Amniotic stem cell (primary cell): ENCODE measurements around the gene CNOT6.

Experiments used
- DNase-seq: peaks from one replicate; lab custom pipeline; 2025; lab: John Stamatoyannopoulos, UW

The CNOT6 gene

DNA sequence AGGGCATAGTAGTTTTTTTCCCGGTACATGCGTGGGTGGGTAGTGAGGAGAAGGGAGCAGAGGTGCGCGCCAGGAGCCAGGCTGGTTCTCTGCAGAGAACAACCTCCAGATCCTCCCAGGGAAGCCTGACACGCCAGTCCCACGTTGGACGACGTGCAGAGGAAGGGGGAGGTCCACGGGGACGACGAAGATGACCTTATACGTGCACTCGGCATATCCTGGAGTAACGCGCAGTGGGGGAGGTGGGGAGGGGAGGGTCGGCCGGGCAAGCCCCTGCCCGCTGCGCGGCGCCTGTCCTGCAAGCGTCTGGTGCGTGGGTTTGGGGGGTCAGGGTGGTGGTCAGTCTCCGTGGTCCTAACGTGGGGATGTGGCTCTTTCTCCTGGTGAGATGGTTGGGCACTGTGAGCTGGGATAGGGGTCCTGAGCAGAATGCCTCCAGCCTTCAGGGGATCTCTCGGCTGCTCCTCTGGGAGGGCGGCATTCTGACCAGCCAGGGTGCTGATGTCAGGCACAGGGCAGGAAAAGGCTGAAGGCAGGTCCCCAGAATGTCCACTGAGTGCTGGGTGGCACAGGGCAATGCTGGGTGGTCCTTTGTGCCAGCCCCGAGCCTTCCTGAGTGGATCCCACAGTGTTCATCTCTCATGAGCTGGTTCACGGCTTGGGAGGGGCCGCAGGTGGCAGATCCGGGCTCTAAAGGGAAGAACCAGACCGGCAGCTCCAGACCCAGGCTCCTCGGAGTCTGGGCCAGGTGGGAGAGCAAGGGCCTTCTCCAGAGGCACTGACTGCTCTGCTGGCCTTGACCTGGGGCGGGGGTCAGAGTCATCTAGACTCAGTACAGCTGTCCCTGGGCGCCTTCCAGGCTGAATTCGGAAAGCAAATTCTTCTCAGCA is 107.7 kb downstream of the CNOT6 start:
- no peak for DNase-seq

DNA sequence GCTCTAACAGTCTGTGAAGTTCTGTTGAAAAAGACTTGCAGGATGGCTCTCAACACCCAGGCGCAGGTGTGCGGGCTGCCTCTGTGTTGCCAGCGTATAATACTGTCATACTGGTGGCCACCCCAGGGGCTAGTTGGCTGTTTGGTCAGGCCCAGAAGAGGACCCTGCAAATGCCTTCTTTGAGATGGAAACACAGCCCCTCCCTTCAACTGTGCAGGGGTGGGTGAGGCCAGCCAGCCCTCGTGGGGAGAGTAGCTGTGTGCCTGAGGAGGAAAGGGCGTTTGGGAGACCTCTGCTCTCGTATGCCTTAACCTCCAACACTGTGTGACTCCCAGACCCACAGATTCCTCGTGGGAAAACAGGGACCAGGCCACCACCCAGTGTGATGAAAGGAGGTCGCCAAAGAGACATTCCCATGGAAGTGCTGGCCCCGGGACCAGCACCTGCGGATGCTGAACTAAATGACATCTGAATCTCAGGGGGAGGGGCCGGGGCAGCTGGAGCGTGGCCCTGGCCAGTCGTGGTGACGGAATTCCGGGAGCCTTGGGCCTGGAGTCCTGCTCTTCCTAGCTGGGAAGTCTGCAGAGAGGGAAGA is 108.4 kb downstream of the CNOT6 start:
- DNase-seq, result no peak

DNA sequence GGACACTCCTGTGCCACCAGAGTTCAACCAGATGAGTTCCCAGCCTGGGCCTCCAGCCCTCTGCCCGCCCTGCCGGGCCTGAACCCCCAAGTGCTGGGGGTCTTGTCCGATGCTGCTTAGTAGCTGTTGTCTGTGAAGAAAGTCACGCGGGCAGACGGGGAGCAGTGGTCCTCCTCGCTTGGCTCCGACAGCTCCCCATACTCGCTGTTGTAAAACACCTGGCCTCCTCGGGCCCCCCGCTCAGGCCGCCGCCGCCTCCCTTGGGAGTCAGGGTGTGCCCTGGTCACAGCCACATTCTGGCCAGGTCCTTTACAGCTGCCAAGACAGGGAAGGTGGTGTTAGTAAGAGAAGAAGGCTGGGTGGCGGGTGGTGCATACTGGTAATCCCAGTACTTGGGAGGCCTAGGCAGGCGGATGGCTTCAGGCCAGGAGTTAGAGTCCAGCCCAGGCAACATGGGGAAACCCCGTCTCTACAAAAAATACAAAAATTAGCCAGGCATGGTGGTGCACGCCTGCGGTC is 109.0 kb downstream of the CNOT6 start:
- DNase-seq, result no peak

DNA sequence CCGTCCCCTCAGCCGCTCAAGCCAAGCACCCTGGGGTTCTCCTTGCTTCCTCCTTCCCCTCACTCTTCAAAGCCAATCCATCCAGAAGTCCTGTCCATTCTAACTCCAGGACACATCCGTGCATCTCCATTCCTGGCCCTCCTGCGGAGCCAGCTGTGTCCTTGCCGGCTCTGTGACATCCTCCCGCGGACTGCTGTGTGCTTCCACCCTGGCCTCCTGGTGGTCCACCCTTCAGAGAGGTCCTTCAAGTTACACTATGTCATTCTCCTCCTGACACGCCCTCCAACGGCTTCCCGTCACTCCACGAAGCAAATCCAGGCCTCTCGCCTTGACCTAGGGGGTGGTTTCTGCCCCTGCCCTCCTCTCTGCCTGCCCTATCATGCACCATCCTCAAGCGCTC is 110.1 kb downstream of the CNOT6 start:
- no peak for DNase-seq

DNA sequence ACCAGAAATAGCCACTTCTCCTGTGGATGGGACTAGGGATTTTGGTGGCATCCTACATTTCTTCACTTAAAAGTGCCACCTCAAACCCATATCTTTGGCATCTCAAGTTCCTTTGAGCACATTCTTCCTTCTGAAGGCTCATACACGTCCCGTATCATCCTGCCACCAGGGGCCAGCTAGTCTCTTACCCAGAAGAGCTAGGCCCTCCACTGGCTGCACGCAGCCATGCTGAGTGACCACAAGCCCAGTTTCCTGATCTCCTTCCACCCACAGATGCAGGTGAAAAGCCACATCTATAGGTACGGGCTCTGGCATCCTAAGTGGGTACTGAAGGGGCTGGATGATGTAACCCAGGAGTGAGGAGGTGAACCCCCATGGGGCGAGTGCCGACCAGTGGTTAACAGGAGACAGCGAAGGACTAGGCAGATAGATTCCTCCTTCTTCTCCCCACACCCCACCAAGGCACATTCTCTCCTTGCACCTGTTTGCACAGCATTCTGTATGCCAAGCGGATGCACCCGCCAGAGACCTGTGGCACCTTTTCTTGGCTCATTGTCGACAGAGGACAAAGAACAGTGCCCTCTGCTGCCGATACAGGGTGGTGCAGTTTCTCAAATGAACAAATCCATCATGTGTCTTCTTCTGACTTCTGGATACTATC is 111.5 kb downstream of the CNOT6 start:
- DNase-seq, result no peak

DNA sequence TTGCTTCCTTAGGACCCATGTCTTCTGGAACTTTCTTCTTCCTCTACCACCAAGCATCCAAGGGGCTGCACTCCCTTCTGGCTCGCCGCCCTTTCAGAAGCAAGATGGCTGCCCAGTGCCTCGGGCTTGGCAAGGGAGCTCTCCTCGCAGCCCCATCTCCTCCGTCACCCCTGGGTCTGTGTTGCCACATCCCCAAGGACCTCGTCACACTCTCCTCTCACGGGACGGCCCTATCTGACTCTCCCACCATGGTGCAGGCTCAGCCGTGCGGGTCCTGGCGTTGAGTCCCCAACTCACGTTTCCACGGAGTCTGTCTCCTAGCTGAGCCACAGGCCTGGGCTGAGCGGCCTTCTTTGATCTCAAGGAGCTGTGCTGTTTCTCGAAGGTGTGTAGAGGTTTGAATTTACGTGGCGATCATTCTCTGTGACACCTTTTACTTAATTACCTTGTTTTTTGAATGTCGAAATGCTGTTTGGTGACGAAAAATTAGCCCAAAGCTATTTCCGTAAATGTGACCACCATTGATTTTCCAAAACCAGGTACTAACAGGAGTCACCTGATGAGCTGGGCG is 112.1 kb downstream of the CNOT6 start:
- DNase-seq, result no peak

DNA sequence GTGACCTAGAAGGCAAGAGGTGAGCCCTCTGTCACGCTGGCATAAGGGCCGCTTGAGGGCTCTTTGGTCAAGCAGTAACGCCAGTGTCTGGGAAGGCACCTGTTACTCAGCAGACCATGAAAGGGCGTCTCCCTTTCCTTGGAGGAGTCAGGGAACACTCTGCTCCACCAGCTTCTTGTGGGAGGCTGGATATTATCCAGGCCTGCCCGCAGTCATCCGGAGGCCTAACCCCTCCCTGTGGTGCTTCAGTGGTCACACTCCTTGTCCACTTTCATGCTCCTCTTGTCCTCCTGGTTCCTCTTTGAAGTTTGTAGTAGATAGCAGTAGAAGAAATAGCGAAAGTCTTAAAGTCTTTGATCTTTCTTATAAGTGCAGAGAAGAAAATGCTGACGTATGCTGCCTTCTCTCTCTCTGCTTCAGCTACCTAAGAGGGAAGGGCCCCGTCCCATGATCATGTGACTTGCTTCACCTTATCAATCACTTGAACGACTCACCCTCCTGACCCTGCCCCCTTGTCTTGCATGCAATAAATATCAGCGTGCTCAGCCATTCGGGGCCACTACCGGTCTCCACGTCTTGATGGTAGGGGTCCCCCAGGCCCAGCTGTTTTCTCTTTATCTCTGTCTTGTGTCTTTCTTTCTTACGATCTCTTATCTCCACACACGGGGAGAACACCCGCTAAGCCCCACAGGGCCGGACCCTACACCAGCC is 113.8 kb downstream of the CNOT6 start:
- no peak for DNase-seq

DNA sequence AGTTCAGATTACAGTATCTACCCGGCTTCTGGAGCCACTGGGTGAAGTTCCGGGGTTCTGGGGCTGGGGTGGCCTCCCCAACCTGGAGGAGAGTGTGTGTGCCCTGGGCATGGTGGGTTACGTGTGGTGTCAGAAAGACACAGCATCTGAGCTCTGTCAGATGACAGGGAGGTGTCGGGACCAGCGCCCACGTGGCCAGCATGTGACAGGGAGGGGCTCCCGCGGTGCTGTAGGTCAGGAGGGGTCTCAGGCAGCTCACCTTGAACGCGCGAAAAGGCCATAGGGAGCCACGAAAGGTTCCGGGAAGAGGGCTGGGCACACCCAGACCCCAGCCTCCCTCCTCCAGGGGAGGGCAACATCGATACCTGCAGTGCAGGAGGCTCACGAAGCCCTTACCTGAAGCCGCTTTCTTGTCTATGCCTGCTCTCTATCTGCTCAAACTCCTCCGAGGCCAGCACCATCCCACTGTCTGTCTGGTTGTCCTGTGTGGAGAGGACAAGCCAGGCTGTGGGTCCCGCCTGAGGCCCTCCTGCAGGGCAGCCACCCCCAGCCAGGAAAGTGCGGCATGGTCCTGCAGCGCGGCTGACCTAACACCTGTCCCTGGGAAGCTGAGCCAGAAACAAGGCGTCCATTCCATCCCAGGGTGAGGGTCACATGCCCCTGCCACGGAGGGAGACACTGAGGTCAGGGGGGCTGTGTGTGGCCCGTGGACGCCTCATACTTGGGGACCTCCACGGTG is 114.6 kb downstream of the CNOT6 start:
- no peak for DNase-seq

DNA sequence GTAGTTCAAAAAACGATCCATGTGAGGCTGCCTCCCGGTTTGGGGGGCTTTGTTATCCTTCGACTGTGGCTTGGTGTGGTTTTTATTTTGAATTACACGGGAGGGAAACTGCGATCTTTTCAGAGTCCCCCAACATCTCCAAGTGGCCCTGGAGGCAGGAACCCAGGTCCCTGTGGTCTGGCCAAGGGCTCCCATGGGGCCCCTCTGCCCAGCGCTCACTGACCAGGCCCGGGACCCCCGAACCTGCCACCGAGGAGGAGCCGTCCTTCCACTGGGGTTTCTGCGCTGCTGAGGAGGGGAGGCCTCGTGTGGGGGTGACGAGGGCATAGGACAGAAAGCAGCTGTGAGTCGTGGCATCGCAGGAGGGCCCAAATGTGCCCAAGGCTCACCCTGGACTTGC is 115.2 kb downstream of the CNOT6 start:
- DNase-seq, result no peak

DNA sequence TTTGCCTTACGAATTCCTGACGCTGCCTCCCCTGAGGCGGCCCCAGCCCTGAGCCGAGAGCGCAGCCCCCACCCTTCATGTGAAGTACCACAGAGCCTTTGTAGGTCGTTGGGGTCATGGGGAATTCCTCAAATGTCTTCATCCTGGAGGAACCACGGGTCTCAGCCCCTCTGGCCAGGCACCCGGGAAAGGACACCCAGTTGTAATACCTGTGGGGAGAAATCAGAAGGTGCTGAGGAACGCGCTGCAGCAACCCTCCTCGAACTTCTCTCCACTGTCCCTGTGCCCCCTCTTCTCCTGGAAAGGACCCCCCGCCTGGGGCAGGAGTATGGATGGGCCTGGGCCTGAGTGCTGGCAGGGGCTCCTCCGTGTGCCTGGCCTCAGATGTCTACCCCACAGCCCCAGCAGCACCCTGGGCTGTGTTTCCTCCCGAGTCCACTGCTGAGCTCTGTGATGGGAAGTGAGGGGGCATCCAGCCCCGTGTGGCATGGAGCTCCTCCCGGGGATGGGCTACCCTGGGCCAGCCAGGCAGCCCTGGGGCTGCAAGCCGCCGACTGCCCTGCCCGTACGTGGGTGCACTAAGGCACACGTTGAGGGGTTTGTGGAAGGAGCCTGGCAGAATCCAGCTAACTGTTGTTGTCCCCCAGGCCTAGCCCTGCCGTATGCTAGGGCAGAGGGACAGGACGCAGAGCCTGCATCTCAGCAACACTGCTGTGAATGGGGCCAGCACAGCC is 115.8 kb downstream of the CNOT6 start:
- no peak for DNase-seq

DNA sequence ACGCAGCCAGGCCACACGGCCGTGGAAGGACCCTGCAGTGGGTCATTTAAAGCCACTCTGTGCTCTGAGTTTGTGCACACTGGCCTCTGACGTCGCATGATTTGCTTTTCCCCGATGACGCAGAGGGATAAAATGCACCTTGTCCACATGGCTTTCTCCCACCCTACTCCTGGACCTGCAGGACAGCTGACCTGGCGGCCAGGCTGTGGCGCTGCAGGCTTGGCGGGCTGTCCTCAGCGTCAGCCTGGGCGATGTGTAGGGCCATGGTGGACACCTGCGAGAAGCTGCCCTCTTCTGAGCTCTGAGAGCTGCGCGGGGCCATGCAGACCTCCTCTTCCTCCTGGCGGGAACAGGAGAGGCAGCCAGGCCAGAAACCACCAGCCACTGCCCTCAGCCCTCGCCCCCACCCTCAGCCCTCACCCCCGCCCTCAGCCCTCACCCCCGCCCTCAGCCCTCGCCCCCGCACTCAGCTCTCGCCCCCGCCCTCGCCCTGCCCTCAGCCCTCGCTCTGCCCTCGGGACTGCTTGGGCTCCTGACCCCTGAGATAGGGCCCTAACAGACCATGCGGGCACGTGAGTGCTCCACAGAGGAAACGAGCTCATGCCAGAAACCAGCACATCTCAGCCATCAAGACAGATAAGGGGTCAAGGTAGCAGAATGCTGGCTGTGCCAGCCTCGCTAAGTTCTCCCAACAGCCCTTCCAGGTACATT is 117.1 kb downstream of the CNOT6 start:
- DNase-seq, result no peak

DNA sequence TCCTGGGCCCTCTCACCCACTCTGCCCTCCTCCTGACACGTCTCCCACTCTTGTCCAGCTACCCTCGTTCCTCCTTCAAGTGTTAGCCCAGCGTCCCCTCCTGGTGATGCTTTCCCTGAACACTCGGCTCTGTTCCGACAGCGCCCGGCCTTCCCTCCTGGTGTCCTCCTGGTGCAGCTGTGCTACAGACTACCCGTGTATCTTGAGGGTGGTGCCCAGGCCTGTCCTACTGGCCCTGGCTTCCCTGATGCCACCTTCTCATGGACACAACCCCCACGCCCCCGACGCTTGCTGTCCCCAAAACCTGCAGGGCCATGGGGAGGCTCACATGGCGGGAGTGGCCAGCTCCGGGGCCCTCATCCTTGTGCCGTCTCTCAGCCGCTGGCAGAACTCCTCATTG is 118.5 kb downstream of the CNOT6 start:
- no peak for DNase-seq

DNA sequence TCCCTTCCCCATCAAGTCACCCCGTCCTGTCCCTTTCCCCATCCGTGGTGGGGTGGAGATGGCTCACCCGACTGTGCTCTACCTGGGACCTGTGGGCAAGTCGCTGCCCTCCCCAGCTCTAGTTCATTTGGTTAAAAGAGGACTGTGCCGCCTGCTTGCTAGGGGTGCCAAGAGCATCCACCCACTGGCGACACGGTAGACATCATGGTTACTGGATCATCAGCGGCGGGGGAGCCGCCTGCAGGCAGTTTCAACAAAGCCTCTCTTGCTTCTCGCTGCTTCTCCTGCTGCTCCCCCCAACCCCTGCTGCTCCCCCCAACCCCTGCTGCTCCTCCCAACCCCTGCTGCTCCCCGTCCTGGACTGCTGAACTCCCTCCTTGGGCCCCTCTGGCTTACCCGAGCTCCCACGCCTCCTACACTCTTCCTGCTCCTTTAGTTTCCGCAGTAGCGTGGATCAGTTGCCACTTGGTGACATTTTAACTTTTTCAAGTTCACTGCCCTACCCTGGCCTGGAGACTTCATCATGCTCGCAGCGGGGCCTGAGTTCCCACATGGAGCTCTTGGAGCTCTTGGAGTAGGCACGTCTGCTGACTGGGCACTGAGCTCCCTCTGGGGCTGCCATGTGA is 119.1 kb downstream of the CNOT6 start:
- DNase-seq, result no peak

DNA sequence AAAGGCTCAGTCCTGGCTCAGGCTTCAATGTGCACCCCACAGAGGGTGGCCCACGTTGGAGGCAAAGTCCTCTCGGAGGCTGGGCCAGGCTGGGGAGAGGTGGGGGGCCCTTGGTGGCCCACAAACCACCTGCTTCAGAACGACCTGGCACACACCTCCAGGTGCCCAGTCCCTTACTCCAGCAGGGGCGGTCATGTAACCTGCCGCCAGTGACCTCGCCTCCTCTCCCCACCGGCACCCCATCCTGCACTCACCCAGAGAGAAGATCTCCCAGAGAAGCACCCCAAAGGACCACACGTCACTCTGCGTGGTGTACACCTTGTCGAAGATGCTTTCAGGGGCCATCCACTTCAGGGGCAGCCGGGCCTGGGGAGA is 119.6 kb downstream of the CNOT6 start:
- DNase-seq, result no peak

DNA sequence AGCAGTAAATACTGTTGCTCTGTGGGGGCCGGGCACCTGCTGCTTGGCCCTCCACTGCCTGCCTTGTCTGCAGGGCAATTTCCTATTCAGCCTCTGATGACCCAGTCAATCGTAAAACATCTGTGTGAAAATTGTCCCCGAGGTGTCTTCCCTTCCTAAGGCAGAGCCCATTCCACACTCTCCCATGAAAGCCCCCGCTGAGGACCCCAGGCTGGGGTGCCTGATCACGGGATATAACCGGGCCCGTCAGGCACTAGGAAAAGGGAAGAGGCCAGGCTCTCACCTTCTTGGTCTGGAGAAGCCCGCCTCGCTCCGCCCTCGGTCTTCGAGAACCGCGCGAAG is 124.3 kb downstream of the CNOT6 start:
- DNase-seq, result no peak

DNA sequence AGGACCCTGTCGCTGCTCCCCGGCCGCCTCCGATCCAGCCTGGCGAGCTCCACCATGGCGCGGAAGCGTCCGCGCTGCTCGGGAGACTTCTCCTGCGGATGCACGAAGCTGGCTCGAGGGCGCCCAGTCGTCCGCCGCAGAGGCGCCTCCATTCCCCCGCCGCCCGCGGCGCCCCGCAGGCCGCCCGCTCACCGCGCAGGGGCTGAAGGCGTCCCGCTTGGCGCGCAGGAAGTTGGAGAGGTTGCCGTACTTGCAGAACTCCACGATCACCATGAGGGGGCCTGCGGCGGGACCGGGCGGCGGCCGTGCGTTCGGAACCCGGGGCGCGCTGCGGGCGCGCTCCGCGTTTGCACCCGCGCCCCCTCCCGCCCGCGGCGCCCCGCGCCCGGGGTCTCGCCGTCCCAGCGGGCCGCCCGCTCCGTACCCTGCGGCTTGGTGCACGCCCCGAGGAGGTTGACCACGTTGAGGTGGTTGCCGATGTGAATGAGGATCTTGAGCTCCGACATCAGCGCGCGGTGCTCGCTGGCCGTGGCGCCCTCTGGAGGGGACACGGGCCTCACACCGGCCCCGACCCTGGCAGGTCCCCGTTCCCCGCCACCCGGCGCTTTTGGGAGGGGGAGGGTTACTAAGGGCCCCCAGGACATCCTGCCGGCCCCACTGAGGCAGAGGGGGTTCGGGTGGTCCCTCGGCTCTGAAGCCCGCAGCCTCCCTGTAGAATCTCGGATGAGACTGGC is 124.8 kb downstream of the CNOT6 start:
- DNase-seq, result no peak

DNA sequence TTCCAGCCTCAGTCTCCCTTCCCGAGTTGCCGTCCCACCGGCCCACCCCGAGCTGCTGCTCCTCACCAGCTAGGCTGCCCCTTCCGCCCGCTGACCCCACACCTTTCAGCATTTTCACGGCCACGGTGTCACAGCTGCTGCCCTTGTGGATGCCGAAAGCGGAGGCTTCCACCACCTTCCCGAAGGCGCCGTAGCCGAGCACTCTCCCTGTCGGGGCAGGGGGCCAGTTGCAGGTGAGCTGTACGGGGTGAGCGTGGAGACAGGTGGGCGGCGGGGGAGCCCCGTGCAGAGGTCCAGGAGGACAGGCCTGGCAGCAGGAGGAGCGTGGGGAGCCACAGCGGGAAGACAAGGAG is 125.4 kb downstream of the CNOT6 start:
- DNase-seq, result no peak

DNA sequence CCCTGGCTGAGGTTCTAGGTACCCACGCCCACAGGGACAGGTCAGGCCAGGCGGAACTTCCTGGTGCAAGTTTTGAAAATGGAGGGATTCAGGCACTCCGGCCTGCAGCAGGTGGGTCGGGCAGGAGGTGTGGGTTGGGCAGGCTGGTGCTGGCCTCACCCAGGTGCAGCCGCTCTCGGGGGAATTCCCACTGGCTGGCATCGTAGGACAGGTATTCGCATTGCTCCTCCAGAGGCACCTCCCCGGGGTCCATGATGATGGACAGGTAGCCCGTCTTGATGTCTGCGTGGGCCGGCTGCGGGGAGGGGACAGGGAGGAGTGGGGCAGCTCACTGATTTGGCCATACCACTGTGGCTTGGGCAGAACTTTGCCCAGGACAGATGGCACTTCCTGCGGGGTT is 125.8 kb downstream of the CNOT6 start:
- no peak for DNase-seq

DNA sequence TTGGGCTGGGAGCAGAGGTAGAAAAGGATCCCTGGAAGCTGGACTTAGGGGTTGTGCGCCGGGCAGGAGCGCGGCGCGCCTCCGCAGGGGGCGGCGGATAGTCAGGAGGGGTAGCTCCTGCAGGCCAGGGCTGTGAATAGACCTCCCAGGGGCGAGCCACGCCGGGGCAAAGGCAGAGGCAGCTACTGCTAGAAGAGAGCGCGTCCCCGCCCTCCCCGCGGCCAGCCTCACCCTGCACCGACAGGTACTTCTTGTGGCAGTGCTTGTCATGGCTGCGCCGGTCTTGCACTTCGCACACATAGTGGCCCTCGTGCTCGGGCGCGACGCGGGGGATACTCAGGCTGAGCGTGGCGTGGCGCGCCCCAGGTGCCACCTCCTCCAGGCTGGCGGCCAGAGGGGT is 127.1 kb downstream of the CNOT6 start:
- DNase-seq, result no peak
